ENCODE measurements around the gene FNDC11.
"Not testable (repeated sequence)": the region's sequence is repeated elsewhere in the genome, so short reads cannot be mapped to it uniquely, and the experiment has no call there.

Gene FNDC11

DNA sequence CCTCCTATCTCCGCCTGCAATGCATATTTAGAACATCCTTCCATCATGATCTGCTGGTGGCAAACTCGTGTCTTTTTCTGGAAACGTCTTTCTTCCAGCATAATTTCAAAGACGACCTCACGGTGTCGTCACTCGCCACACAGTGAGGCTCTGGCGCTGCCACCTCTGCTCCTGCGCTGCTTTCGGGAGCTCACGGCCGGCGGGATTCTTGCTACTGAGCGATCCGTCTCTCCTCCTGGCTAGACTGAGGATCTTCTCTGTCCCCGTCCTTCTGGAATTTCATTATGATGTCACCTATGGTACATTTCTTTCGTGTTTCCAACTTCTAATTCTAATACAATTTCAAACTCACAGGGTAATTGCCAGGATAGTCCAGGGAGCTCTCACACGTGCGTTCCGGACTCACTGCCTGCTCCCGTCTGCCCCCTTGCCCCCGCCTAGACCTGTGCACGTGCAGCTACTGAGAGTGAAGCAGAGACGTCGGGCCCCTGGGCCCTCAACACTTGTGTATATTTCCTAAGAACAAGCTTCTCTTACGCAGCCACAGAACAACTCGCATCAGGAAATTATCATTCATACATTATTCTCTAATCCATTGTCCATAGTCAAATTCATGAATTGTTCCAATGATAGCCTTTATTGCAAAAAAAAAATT lies 45.6 kb downstream of the FNDC11 start:
- TF ChIP-seq SPI1 (IDR thresholded peaks at IDR 0.05; ENCODE audit: borderline replicate concordance, low read depth) (no peak), POLR2AphosphoS5 (IDR thresholded peaks at IDR 0.05; ENCODE audit: low read depth) (no peak), GABPA (IDR thresholded peaks at IDR 0.05; ENCODE audit: low read depth) (no peak)
- TF ChIP-seq, protein P1, sequence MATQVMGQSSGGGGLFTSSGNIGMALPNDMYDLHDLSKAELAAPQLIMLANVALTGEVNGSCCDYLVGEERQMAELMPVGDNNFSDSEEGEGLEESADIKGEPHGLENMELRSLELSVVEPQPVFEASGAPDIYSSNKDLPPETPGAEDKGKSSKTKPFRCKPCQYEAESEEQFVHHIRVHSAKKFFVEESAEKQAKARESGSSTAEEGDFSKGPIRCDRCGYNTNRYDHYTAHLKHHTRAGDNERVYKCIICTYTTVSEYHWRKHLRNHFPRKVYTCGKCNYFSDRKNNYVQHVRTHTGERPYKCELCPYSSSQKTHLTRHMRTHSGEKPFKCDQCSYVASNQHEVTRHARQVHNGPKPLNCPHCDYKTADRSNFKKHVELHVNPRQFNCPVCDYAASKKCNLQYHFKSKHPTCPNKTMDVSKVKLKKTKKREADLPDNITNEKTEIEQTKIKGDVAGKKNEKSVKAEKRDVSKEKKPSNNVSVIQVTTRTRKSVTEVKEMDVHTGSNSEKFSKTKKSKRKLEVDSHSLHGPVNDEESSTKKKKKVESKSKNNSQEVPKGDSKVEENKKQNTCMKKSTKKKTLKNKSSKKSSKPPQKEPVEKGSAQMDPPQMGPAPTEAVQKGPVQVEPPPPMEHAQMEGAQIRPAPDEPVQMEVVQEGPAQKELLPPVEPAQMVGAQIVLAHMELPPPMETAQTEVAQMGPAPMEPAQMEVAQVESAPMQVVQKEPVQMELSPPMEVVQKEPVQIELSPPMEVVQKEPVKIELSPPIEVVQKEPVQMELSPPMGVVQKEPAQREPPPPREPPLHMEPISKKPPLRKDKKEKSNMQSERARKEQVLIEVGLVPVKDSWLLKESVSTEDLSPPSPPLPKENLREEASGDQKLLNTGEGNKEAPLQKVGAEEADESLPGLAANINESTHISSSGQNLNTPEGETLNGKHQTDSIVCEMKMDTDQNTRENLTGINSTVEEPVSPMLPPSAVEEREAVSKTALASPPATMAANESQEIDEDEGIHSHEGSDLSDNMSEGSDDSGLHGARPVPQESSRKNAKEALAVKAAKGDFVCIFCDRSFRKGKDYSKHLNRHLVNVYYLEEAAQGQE (IDR thresholded peaks at IDR 0.05; ENCODE audit: insufficient replicate concordance, low read depth): no peak
- TF ChIP-seq, protein P2, sequence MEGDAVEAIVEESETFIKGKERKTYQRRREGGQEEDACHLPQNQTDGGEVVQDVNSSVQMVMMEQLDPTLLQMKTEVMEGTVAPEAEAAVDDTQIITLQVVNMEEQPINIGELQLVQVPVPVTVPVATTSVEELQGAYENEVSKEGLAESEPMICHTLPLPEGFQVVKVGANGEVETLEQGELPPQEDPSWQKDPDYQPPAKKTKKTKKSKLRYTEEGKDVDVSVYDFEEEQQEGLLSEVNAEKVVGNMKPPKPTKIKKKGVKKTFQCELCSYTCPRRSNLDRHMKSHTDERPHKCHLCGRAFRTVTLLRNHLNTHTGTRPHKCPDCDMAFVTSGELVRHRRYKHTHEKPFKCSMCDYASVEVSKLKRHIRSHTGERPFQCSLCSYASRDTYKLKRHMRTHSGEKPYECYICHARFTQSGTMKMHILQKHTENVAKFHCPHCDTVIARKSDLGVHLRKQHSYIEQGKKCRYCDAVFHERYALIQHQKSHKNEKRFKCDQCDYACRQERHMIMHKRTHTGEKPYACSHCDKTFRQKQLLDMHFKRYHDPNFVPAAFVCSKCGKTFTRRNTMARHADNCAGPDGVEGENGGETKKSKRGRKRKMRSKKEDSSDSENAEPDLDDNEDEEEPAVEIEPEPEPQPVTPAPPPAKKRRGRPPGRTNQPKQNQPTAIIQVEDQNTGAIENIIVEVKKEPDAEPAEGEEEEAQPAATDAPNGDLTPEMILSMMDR (IDR thresholded peaks at IDR 0.05; ENCODE audit: insufficient read depth, low read length): no peak
- Histone ChIP-seq H3K27me3 (ENCODE audit: insufficient read depth, poor library complexity, severe bottlenecking) (no peaks in the 10 kb centered on the region), H3K4me3 (replicated peaks; ENCODE audit: insufficient read depth, low read length) (no peak overlapping the region), H3K27ac (replicated peaks) (no peak overlapping the region)
- no peak for DNase-seq (ENCODE audit: low read depth in 1 of 2, low spot score in 1 of 2)

DNA sequence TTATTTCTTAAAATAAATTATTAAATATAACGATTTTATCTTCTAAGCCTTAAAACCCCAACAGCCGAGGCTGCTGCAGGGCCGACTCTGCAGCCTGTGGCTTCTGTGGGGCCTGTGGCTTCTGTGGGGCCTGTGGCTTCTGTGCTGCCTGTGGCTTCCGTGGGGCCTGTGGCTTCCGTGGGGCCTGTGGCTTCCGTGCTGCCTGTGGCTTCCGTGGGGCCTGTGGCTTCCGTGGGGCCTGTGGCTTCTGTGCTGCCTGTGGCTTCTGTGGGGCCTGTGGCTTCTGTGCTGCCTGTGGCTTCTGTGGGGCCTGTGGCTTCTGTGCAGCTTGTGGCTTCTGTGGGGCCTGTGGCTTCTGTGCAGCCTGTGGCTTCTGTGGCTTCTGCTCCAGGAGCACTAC lies 47.7 kb downstream of the FNDC11 start:
- H3K27ac ChIP-seq (replicated peaks); H3K4me3 ChIP-seq (replicated peaks; ENCODE audit: insufficient read depth, low read length); H3K27me3 ChIP-seq (ENCODE audit: insufficient read depth, poor library complexity, severe bottlenecking); DNase-seq (ENCODE audit: low read depth in 1 of 2, low spot score in 1 of 2): not testable (repeated sequence)
- peak; percentile 27; the same call in 1 of the 2 replicates for TF ChIP-seq POLR2AphosphoS5 (IDR thresholded peaks at IDR 0.05; ENCODE audit: low read depth)

DNA sequence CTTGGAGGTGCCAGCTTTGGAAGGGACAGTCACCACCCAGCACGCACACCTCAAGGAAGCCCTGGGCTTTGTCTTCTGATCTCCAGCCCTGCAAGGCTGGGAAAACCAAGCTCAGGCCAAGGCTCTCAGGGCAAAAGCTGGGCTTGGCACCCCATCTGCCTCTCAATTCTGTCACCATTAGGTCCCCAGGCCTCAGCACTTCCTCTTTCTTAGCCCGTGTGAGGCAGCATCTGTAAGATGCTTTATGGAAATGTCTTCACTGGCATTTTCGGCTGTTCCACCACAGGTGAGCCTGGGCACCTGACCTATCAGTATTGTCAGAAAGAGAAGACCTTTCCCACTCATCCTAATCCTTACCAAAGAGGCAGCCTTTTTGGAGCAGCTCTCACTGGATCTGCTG lies 48.4 kb downstream of the FNDC11 start:
- peak in 1 of 2 experiments; percentile 27 for DNase-seq (ENCODE audit: low read depth in 1 of 2, low spot score in 1 of 2)
- TF ChIP-seq POLR2AphosphoS5 (IDR thresholded peaks at IDR 0.05; ENCODE audit: low read depth) (no peak), SPI1 (IDR thresholded peaks at IDR 0.05; ENCODE audit: borderline replicate concordance, low read depth) (peak; percentile 96)
- TF ChIP-seq, protein P1 (IDR thresholded peaks at IDR 0.05; ENCODE audit: insufficient replicate concordance, low read depth): no peak
- Histone ChIP-seq H3K27me3 (ENCODE audit: insufficient read depth, poor library complexity, severe bottlenecking) (no peaks in the 10 kb centered on the region), H3K4me3 (replicated peaks; ENCODE audit: insufficient read depth, low read length) (no peak overlapping the region), H3K27ac (replicated peaks) (no peak overlapping the region)
